Breast epithelium (tissue), 3 donors: Measurements from ENCODE around the gene ADGRB2.

Source experiments
- CTCF ChIP-seq, 3 donors: fragments of 450-650 bp; IDR thresholded peaks; one replicate each; pipeline ENCODE4 v1.5.1; 2016 to 2017; ENCODE audit warnings: antibody characterized with exemption in 3 of 3, mild to moderate bottlenecking in 3 of 3, moderate library complexity in 3 of 3
- POLR2AphosphoS5 ChIP-seq, 3 donors: sonication (generic); formaldehyde crosslinking; IDR thresholded peaks; one replicate each; pipeline ENCODE4 v1.6.1; 2017; ENCODE audit warnings: antibody characterized with exemption in 3 of 3

DNA sequence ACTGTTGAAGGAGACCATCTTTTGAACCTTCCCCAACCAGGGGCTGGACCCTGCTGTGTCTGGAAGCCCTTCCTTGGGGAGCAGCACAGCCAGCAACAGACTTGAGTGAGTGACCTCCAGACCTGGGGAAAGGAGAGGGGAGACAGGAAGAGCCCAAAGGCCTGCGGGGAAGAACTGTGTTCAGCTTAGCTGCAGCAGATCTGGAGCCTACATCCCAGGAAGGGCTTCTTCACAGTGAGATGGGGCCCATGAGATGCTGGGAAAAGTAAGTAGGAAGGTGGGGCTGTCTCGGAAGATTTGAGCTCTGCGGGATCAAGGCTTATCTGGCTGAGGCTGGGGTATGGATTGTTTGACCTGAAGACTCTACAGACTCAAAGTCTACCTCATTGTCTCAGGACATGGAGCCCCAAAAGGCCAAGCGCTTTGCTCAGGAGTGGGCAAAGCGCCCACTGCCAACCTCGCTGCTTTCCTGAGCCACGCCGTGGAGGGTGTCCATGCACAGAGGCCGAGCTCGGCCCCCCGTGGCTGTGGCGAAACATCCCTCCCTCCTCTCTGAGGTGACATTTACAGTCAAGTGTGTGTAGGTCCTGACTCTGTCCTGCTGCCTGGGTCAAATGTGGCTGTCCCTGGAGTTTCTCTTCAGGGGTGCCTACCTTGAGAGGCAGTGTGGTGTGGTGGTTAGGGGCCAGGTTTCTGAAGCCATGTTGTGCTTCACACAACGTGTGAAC, 27.2 kb upstream of the ADGRB2 start:
- TF ChIP-seq CTCF (IDR thresholded peaks at IDR 0.05), result no peak
- no peak for TF ChIP-seq POLR2AphosphoS5 (IDR thresholded peaks at IDR 0.05)
